OCI-LY1 (cell line): ENCODE data around the gene MAN1C1.

Experiments
- CTCF ChIP-seq: fragments of 200-600 bp; sonication (generic), shearing (Covaris generic); IDR thresholded peaks from 2 replicates; pipeline ENCODE4 v1.5.1; 2017; ENCODE audit warnings: mild to moderate bottlenecking, antibody characterized with exemption, low read length, moderate library complexity, mixed read lengths
- EZH2 ChIP-seq: fragments of 200-600 bp; sonication (generic), shearing (Covaris generic); IDR thresholded peaks from 2 replicates; pipeline ENCODE4 v1.8.0; 2017; ENCODE audit warnings: borderline replicate concordance, mixed run types, mild to moderate bottlenecking, antibody characterized with exemption, low read length, moderate library complexity, mixed read lengths

GRCh38 chr1:25739341-25739740, 122.8 kb downstream of the MAN1C1 start:
- TF ChIP-seq CTCF (no peak), EZH2 (no peak)
